A549 (cell line): ENCODE results near the gene LEKR1.

ENCODE experiments used
- ATOH8 ChIP-seq: fragments of 250-450 bp; sonication (Bioruptor Pico); IDR thresholded peaks from 2 replicates; pipeline ENCODE4 v1.5.0; 2020; ENCODE audit warnings: low read depth, mild to moderate bottlenecking, moderate library complexity
- CHD2 ChIP-seq: fragments of 150-350 bp; IDR thresholded peaks from 2 replicates; pipeline ENCODE4 v1.6.1; 2014; ENCODE audit warnings: low read length; ENCODE audit not compliant: partially characterized antibody
- EP300 ChIP-seq, 2 experiments: fragments of >200 bp; sonication (Bioruptor Twin); formaldehyde crosslinking; IDR thresholded peaks; 2 replicates in 1 of 2; 3 replicates in 1 of 2; pipeline ENCODE4 v1.6.1; 2016 to 2017
- HOXA7 ChIP-seq: fragments of 250-450 bp; sonication (Bioruptor Pico); IDR thresholded peaks from 2 replicates; pipeline ENCODE4 v1.5.0; 2020; ENCODE audit warnings: mild to moderate bottlenecking, moderate library complexity
- NR3C1 ChIP-seq: fragments of >200 bp; sonication (Bioruptor Twin); formaldehyde crosslinking; IDR thresholded peaks from 3 replicates; pipeline ENCODE4 v1.6.1; 2017
- POLR2A ChIP-seq: IDR thresholded peaks from 2 replicates; pipeline ENCODE4 v1.6.1; 2012; ENCODE audit warnings: mild to moderate bottlenecking, low read length
- RAD21 ChIP-seq, 2 experiments: fragments of >200 bp in 1 of 2; sonication (Bioruptor Twin) in 1 of 2; formaldehyde crosslinking in 1 of 2; IDR thresholded peaks in 1 of 2; conservative IDR thresholded peaks in 1 of 2; 2 replicates in 1 of 2; 3 replicates in 1 of 2; pipeline ENCODE4 v1.6.1; 2012 to 2018; ENCODE audit warnings: inconsistent platforms in 1 of 2
- SMC3 ChIP-seq: fragments of >200 bp; sonication (Bioruptor Twin); formaldehyde crosslinking; IDR thresholded peaks from 3 replicates; pipeline ENCODE4 v1.6.1; 2018; ENCODE audit warnings: inconsistent platforms
- ZFP36 ChIP-seq: fragments of 450-650 bp; IDR thresholded peaks from 2 replicates; pipeline ENCODE4 v1.6.1; 2014; ENCODE audit warnings: borderline replicate concordance; ENCODE audit not compliant: partially characterized antibody
- ZNF302 ChIP-seq: fragments of 250-450 bp; sonication (Bioruptor Pico); IDR thresholded peaks from 2 replicates; pipeline ENCODE4 v1.9.0; 2021; ENCODE audit warnings: inconsistent platforms, mild to moderate bottlenecking, moderate library complexity
- ZSCAN20 ChIP-seq: fragments of 250-450 bp; sonication (Bioruptor Pico); IDR thresholded peaks from 2 replicates; pipeline ENCODE4 v1.8.0; 2022; ENCODE audit warnings: mild to moderate bottlenecking, moderate library complexity
- TF ChIP-seq, protein P1 (sequence below): fragments of >200 bp; sonication (Bioruptor Twin); formaldehyde crosslinking; IDR thresholded peaks from 3 replicates; pipeline ENCODE4 v1.5.1; 2016
- TF ChIP-seq, protein P2 (sequence below): fragments of 200-600 bp; sonication (generic); IDR thresholded peaks from 2 replicates; pipeline ENCODE4 v1.6.1; 2016; ENCODE audit warnings: antibody characterized with exemption, mild to moderate bottlenecking, moderate library complexity

DNA sequence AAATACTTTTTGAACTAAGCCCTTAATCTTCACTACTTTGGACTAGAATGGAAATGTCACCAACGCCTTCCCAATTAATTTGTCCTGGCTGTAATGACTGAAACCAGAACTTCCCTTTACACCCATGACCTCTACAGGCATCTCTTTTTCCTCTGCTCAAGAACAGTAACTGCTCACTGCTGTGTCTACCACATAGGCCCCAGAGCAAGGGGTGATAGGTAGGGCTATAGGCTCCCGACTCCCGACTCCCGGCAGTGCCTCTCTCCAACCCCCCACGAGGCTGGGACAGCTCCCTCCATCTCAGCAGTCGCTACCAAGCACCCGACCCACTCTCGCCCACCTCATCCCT lies 384 bp upstream of the LEKR1 start:
- TF ChIP-seq, protein P1, sequence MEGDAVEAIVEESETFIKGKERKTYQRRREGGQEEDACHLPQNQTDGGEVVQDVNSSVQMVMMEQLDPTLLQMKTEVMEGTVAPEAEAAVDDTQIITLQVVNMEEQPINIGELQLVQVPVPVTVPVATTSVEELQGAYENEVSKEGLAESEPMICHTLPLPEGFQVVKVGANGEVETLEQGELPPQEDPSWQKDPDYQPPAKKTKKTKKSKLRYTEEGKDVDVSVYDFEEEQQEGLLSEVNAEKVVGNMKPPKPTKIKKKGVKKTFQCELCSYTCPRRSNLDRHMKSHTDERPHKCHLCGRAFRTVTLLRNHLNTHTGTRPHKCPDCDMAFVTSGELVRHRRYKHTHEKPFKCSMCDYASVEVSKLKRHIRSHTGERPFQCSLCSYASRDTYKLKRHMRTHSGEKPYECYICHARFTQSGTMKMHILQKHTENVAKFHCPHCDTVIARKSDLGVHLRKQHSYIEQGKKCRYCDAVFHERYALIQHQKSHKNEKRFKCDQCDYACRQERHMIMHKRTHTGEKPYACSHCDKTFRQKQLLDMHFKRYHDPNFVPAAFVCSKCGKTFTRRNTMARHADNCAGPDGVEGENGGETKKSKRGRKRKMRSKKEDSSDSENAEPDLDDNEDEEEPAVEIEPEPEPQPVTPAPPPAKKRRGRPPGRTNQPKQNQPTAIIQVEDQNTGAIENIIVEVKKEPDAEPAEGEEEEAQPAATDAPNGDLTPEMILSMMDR, result no peak
- no peak for TF ChIP-seq EP300 (IDR thresholded peaks at IDR 0.05)
- TF ChIP-seq POLR2A, result no peak
- no peak; a peak in 1 of 5 replicates for TF ChIP-seq RAD21 (conservative IDR thresholded peaks at IDR 0.05 in 1 of 2, IDR thresholded peaks at IDR 0.05 in 1 of 2)
- no peak for TF ChIP-seq SMC3
- TF ChIP-seq ZSCAN20 (CRISPR knock-in tag), result 0 out of 2 replicates have a peak, but pooled peaks have one; percentile 14
- TF ChIP-seq, protein P2, sequence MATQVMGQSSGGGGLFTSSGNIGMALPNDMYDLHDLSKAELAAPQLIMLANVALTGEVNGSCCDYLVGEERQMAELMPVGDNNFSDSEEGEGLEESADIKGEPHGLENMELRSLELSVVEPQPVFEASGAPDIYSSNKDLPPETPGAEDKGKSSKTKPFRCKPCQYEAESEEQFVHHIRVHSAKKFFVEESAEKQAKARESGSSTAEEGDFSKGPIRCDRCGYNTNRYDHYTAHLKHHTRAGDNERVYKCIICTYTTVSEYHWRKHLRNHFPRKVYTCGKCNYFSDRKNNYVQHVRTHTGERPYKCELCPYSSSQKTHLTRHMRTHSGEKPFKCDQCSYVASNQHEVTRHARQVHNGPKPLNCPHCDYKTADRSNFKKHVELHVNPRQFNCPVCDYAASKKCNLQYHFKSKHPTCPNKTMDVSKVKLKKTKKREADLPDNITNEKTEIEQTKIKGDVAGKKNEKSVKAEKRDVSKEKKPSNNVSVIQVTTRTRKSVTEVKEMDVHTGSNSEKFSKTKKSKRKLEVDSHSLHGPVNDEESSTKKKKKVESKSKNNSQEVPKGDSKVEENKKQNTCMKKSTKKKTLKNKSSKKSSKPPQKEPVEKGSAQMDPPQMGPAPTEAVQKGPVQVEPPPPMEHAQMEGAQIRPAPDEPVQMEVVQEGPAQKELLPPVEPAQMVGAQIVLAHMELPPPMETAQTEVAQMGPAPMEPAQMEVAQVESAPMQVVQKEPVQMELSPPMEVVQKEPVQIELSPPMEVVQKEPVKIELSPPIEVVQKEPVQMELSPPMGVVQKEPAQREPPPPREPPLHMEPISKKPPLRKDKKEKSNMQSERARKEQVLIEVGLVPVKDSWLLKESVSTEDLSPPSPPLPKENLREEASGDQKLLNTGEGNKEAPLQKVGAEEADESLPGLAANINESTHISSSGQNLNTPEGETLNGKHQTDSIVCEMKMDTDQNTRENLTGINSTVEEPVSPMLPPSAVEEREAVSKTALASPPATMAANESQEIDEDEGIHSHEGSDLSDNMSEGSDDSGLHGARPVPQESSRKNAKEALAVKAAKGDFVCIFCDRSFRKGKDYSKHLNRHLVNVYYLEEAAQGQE, result 0 out of 2 replicates have a peak, but pooled peaks have one; percentile 7
- no peak for TF ChIP-seq NR3C1
- no peak for TF ChIP-seq ZFP36
- 0 out of 2 replicates have a peak, but pooled peaks have one; percentile 9 for TF ChIP-seq ATOH8
- no peak; the same call in 1 of the 2 replicates for TF ChIP-seq HOXA7 (CRISPR knock-in tag)
- no peak for TF ChIP-seq ZNF302
- TF ChIP-seq CHD2, result no peak
